Activated gamma-delta T cell treated with anti-CD3 and anti-CD28 coated beads, Interleukin-2, amount 50 U/mL, for 16 hours (primary cell): ENCODE results near the gene TYSND1.
"Not testable (repeated sequence)": the region's sequence is repeated elsewhere in the genome, so short reads cannot be mapped to it uniquely, and the experiment has no call there.

ENCODE experiments used
- DNase-seq: peaks from one replicate; pipeline ENCODE4 v3.0.0-alpha.2; 2020; ENCODE audit warnings: low read depth

TYSND1 gene

GRCh38 chr10:70163448-70163847 is 16.9 kb upstream of the TYSND1 start:
- no peak for DNase-seq

- peak; percentile 37 for DNase-seq
Observed at GRCh38 chr10:70162892-70163201, 16.3 kb upstream of the TYSND1 start.

GRCh38 chr10:70162151-70162891 is 15.8 kb upstream of the TYSND1 start:
- DNase-seq = no peak

- DNase-seq = no peak
Observed at GRCh38 chr10:70160798-70161197, 14.3 kb upstream of the TYSND1 start.

- DNase-seq = not testable (repeated sequence)
Observed at GRCh38 chr10:70159366-70159765, 12.9 kb upstream of the TYSND1 start.

- no peak for DNase-seq
Observed at GRCh38 chr10:70158113-70158512, 11.6 kb upstream of the TYSND1 start.

- no peak for DNase-seq
Observed at GRCh38 chr10:70155255-70155838, 8.8 kb upstream of the TYSND1 start.

- DNase-seq = no peak
Observed at GRCh38 chr10:70148516-70148915, 2.0 kb upstream of the TYSND1 start.

- DNase-seq = no peak
Observed at GRCh38 chr10:70147259-70147625, 742 bp upstream of the TYSND1 start.

- DNase-seq = peak; percentile 50
Observed at GRCh38 chr10:70145666-70146488, 623 bp downstream of the TYSND1 start.

GRCh38 chr10:70145166-70145665 is 1.3 kb downstream of the TYSND1 start:
- no peak for DNase-seq

GRCh38 chr10:70144372-70145110 is 2.0 kb downstream of the TYSND1 start:
- DNase-seq = no peak

GRCh38 chr10:70142555-70142954 is 3.9 kb downstream of the TYSND1 start:
- DNase-seq = no peak

- DNase-seq = no peak
Observed at GRCh38 chr10:70140297-70140696, 6.2 kb downstream of the TYSND1 start.

- DNase-seq = no peak
Observed at GRCh38 chr10:70139997-70140250, 6.6 kb downstream of the TYSND1 start.

GRCh38 chr10:70139151-70139996 is 7.1 kb downstream of the TYSND1 start:
- no peak for DNase-seq

GRCh38 chr10:70137927-70138883 is 8.3 kb downstream of the TYSND1 start:
- DNase-seq = no peak

- no peak for DNase-seq
Observed at GRCh38 chr10:70137135-70137534, 9.4 kb downstream of the TYSND1 start.

GRCh38 chr10:70135684-70136083 is 10.8 kb downstream of the TYSND1 start:
- no peak for DNase-seq

GRCh38 chr10:70135046-70135445 is 11.5 kb downstream of the TYSND1 start:
- no peak for DNase-seq
